HG03521 (cell line): Measurements from ENCODE around the gene EN1.

Experiments
- ATAC-seq: cut with Tn5 transposase; IDR thresholded peaks from one replicate; pipeline ENCODE4 v1.9.1; 2021; ENCODE audit warnings: mild to moderate bottlenecking, moderate library complexity; ENCODE audit not compliant: unreplicated experiment

EN1 gene

GRCh38 chr2:118856330-118856977 is 9.0 kb upstream of the EN1 start:
- ATAC-seq: no peak

GRCh38 chr2:118855451-118856279 is 8.2 kb upstream of the EN1 start:
- peak; percentile 84 for ATAC-seq

- no peak for ATAC-seq
These were observed 7.3 kb upstream of the EN1 start for GRCh38 chr2:118854507-118855345.

- ATAC-seq: no peak
These were observed 6.3 kb upstream of the EN1 start for GRCh38 chr2:118853651-118854291.

GRCh38 chr2:118853129-118853640 is 5.7 kb upstream of the EN1 start:
- ATAC-seq: no peak

DNA sequence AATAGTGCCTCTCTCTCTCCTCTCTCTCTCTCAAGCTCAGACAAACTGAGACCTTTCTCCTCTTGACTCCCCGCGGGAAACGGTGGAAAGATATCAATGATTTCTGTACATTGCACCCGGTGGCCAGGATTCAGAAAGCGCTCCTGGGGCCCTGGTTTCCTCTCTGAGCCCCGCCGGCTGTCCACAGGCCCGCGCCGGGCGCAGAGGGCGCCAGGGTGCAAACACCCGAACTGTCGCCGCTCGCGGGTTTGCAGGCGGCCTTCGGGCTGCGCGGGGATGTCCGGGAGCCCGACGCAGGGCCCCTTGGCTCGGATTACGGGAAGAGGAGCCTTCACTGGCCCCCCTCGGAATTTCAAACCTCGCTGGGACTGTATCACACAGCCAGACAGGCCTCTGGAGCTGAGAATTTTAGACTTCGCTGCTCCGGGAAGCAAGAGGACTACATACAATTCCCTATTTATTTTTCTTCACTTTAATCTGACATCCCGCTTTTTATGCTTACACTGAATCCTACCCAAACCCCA is 5.2 kb upstream of the EN1 start:
- no peak for ATAC-seq

DNA sequence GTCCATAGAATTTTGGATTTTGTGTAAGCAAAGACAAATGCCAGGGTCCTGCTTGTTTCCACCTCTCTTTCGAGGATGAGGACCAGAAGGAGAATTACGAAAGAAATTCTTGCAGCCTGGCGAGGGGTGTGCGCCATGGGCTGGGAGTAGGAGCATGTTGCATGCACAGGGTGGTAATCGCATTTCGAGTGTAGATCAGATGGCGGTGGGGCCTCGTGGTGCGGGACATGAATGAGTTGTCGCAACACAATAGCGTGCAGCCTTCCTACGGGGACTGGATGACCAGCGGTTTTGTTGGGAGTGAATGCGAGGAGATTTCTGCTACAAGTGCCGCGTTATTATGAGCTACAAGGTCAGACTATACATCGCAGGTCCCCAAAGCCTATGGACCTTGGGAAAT is 4.2 kb upstream of the EN1 start:
- ATAC-seq: no peak

- ATAC-seq: no peak
These were observed 3.5 kb upstream of the EN1 start for GRCh38 chr2:118850901-118851415.

DNA sequence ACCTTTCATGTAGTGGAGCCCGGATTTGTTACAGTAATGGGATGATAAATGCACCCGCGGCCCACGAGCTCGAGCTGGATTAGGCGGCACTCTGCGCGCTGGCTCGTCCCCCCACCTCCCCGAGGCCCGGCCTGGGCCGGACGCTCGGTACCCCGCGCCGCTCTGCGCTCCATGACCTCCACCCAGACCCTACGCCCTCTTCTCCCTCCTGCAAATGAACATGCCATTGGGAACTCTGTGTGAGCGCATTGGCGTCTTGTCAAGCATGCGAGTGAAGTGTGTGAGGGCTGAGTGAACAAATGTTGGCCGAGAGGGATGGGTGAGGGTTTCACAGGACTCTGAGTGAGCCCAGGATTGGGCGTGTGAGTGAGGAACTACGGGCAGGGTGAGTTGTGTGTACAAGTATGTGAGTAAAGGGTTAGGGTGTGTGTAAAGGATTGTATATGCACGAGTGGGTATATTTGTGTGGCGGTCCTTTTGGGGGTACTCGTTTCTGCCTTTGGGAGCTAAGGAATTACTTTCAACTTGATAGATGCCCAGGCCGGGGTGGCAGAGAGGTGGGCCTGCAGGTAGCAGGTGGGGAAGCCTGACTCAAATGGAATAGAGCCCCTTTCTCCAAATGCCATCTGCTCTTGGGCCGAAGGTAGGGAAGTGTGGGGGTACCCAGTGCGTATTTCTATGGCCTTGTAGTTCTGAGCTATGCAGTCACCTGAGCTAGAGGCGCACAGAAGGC is 2.9 kb upstream of the EN1 start:
- no peak for ATAC-seq

- ATAC-seq: no peak
These were observed 2.0 kb upstream of the EN1 start for GRCh38 chr2:118849226-118850167.

- ATAC-seq: no peak
These were observed 1.2 kb upstream of the EN1 start for GRCh38 chr2:118848381-118849225.

DNA sequence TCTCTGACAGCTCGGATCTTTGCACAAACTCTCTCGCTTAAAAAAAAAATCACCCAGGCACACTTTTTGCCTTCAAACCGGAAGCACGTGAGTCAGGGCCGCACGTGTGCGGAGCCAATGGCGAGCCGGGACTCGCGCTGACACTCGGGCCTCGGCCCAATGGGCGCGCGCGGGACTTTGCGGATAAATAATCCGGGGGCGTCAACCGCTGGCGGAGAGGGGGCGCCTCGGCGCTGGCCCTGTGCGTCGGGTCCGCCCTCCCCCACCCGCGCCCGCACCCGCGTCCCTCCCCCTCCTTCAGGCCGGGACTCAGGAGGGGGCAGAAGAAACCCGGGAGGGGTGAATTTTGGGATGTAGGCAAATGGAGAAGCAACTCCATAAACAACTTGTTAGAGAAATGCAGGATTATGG is 319 bp upstream of the EN1 start:
- no peak for ATAC-seq

DNA sequence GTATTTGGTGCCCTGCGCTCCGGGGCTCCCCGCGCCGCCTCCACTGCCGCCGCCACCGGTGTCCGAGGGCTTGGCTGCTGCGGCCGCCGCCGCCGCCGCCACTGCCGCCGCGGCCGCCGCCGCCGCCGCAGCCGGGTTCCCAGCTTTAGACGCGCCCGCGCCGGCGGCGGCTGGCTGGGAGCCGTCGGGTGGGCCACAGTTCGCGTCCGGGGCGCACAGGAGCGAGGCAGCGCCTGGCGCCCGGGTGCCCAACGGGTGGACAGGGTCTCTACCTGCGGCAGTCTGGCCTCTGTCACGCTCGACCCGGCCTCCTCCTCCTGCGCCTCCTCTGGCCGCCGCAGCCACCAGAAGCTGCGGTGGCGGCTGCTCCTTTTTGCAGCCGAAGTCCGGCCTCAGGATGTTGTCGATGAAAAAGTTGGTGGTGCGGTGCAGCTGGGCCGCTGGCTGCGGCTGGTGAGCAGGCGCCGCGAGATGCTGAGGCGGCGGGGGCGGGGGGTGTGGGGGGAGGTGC is 951 bp downstream of the EN1 start:
- ATAC-seq: no peak

- no peak for ATAC-seq
These were observed 1.7 kb downstream of the EN1 start for GRCh38 chr2:118845522-118846441.

GRCh38 chr2:118845005-118845521 is 2.4 kb downstream of the EN1 start:
- no peak for ATAC-seq
